Epidermal melanocyte (primary cell): ENCODE measurements around the gene TCF19.

Experiments used
- DNase-seq: peaks from one replicate; pipeline ENCODE4 v3.0.0; 2011; ENCODE audit warnings: low spot score; ENCODE audit not compliant: insufficient read length

The TCF19 gene

DNA sequence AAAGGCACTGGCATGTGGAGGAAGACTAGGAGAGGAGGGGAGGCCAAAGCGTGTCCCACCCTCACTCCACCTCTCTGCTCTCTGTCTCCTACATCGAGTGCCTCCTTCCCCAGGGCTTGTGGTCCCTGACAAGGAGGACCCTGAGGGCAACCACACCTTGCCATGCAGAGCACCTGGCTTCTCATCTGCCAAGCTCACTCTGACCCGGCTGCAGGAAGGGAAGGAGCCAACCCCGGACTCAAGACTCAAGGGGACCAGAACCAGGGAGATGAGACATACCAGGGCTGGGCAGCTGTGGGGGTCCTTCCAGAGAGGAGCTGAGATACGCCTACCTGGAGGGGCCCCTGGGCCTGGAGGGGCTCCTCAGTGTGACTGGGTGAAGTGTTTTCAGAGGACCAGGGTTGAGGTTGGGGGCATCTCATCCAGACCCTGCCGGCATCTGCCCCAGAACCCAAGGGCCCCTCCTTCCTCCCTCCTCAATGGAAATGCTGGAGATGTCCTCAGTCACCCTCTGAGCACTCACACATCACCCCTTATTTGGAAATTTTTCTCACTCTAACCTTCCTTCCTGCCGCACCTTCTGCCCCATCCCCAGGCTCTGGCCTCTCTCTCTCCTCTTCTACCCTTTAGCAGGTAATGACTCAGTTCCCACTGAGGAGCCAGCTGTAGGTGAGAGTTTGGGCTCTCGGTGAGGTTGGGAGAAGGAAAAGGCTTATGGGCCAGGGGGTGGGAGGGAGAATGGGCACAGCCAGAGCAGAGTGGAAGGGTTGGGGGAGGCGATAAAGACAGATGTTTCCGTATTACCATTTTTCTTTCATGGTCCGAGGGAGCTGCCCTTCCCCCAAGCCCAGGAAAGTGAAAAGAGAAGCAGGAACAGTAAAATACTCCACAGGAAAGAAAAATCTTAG lies 44.1 kb downstream of the TCF19 start:
- DNase-seq: no peak

DNA sequence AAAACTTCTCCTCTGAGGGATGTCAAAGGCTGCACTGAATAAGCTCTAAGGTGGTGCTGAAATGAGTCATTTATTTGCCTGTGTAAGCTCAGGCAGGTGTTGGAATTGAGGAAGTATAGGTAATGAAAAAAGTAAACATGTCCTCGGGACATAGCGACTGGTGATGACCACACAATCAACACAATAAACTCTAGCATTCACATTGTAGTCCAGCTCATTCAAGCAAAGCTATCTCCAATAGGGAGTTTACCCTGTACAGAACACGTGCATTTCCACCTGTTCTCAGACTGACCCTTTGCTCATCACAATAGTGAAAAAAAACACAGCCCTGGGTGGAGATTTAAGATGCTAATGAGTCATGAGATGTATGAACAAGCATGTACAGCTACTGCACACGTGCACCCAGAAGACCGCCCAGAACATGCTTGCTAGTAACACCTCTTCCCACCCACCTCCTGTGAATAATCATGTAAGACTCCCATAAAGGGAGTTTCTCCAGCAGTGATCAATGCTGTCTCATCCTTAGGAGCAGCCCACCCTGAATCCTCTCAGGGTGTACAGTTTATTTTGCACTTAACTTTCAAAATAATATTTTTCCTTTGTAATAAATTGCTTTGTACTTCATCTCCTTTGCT lies 45.1 kb downstream of the TCF19 start:
- DNase-seq: no peak

DNA sequence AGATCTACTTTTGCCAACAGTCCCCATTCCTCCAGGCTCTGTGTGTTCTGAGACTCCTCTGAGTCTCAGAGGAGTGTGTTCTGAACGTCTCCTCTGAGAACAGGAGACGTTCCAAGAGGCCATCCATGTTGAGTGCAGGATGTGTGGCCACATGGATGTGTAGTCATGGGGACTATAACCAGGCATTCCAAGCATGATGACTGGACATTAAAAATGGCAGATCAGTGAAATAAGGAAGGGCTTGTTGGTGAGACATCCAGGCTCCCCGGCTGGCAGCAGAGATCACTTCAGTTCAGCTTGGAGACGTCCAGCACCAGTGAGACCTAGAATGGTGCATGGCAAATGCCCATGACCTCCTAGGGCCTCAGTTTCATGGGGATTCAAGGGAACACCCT lies 46.4 kb downstream of the TCF19 start:
- DNase-seq: no peak

DNA sequence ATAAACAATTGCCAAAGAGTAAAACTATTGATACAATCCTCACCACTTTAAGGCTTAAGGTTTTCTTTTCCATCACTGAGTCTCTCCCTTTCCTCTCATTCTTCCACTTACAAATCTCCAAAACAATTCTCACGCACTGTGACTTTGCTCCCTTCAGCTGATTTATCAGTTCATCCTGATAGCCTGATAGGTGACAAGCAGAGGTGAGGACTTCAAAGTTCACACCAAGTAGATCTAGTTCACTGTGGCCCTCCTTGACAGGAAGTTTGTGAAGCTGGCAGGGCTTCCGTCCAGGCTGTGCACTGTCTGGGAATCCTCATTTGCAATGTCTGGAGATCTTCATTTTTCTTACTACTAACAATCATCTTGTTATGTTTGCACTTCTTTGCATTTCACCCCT lies 47.2 kb downstream of the TCF19 start:
- DNase-seq: no peak

DNA sequence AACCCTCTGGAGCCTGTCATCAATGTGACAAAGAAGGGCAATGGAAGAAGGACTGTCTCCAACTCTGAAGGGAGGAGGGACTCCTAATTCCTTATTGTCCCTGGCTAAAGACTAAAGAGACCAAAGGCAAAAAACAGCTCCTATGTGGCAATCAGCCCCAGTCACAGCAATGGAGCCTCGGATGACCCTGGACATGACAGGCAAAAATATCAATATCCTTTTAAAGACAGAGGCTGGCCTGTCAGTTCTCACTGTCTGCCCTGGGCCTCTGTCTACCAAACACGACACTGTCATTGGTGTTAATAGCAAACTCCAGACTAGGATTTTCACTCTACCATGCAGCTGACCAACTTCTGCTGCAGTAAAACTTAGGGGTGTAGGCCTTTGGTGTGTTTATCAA lies 50.1 kb downstream of the TCF19 start:
- DNase-seq: no peak

DNA sequence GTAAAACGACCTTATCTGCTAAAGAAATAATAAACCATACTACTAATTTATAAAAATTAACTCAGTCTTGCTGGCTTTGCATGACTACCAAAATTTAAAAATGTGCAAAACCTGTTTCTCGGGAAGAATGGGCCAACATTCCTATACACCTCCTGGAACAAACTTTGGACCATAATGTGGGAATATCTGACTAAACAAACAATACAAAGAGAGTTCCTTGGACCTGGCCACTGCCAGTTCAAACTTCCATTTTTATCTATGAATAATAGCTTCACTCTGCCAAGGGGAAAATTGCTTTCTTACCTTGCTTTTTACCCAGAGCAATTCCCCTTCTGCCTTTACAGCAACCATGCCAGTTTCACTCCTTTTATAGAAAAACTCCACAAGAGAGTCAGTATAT lies 50.7 kb downstream of the TCF19 start:
- no peak for DNase-seq

DNA sequence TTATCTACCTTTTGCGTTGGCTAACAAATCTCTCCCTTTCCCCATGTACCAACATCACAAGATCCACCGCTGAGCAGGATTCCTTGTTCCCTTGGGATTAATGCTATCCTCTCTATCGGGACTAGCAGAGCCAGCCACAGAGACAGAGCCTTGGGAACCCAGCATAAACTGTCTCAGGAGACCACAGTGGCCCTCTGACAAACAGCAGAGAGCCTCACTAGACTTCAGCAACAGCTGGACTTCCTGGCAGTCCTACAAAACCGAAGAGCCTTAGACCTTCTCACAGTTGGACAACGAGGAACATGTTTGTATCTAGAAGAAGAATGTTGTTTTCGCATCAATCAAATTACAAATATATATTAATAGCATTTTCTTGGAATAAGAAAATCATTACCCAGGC lies 51.7 kb downstream of the TCF19 start:
- no peak for DNase-seq

DNA sequence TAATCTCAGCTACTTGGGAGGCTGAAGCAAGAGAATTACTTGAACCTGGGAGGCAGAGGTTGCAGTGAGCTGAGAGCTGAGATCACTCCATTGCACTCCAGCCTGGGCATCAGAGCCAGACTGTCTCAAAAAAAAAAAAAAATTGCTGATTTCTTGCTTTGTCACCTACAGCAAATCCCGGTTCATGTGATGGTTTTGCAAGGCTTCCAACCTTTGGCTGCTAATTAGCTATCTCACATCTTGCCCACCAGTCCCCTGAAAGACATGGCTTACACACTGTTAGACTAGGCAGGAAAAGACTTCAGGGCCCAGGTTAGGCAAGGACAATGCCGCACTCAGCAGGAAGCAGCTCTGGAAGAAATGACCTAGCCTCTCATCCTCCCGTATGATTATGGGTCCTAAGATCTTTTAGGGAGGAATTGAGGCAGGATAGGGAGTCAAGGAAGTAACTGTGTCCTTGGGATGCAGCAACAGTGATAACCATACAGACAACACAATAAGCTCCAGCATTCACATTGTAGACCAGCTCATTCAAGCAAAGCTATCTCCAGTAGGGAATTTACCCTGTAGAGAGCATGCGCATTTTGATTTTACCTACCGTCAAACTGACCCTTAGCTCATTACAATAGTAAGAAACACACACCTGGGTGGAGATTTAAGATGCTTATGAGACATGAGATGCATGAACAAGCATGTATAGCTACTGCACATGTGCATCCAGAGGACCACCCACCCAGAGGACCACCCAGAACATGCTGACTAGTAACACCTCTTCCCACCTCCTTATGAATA lies 52.5 kb downstream of the TCF19 start:
- DNase-seq: no peak
